Retina (tissue), 1 donor: ENCODE results near the gene LRRC36.

Experiments used
- DNase-seq: peaks from one replicate; pipeline ENCODE4 v3.0.0-alpha.2; 2016

Gene LRRC36, protein sequence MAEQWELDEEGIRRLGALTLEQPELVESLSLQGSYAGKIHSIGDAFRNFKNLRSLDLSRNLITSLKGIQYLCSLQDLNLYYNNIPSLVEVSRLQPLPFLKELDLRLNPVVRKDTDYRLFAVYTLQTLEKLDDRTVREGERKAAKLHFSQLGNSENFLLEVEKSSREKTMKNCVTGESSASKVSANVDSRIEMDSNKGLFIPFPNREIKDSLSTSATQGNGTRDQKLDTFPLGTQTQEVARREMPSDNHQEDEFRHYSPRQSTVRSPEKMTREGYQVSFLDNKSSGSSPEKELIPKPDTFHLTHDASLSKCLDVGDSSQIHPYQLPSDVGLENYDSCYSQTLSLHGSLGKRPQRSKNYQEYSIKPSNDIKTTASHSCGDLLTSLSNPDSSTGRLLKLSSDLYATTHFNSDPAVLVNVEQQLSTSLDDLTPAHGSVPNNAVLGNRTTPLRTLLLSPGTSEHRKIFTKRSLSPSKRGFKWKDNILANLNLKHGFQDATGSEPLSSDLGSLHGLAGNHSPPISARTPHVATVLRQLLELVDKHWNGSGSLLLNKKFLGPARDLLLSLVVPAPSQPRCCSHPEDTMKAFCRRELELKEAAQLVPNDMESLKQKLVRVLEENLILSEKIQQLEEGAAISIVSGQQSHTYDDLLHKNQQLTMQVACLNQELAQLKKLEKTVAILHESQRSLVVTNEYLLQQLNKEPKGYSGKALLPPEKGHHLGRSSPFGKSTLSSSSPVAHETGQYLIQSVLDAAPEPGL

DNA sequence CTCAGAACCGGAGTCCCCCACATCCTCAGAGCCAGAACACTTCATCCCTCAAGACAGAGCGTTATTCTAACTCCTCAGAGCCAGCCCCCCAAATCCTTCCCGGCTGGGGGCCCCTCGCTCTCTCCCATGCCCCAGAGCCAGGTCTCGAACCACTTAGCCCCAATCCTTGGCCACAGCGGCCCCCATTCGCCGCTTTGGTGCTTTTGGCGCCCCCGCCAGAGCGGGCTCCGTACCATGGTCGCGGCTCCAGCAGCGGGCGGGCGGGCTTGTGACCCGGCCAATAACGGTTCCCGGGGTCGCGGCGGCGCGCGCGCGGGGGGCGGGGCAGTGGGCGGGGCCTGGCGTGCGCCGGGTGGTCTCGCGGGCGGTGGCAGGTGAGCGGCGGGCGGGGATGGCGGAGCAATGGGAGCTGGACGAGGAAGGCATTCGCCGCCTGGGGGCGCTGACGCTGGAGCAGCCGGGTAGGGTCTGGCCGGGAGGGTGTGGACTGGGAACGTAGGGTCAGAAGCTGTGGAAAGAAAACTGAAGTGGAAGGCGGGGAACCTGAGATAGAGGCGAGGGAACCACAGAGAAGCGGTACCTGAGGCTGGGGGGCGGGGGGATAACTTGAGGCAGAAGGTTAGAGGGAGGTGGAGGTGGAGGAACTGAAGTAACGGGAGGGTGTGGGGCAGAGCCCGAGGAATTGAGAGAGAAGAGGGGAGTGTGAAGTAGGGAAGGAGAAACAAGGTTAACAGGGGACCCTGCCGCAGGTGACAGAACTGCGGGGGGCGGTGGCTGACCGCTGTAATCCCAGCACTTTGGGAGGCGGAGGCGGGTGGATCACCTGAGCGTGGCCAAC, at the start of gene LRRC36, which contains the start of gene KCTD19:
Gene LRRC36, plus strand, starts transcription at position 344 of the 838 bp plus-strand sequence. Its CDS starts 48 bp downstream, at position 392.
Gene KCTD19, minus strand, starts transcription at position 270 of the 838 bp plus-strand sequence. Its CDS starts 34 bp downstream, at position 236.
- DNase-seq: peak; percentile 87

DNA sequence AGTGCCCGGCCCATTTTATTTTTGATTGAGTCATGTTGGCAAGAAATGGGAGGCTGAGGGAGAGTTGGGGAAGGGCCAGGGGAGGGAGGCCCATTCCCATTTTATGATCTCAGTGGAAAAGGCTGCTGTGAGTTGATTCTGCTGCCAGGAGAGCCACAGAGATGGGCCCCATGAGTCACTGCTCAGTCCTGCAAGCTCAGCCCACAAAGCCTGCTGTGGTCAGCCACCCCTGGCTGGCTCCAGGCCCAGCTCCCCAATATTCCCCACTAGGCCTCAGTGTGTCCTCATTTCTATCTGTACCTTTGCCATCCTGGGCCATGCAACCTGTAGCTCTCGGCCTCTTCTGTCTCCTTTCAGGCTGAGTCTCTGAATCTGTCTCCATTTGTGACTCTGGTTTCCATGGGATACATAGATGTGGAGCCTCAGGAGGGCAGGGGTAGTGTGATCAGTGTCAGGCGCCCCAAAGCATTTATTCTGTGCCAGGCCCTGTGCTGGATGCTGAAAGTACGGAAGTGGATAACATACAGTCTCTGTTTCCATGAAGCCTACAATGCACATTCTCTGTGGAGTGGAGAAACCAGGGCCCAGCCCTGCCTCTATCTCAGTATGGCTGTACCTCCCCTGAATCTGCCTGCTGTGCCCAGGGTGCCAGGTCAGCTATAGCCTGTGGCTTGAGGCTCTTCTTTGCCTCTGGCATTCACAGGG, 49.2 kb upstream of the LRRC36 start:
- no peak for DNase-seq

DNA sequence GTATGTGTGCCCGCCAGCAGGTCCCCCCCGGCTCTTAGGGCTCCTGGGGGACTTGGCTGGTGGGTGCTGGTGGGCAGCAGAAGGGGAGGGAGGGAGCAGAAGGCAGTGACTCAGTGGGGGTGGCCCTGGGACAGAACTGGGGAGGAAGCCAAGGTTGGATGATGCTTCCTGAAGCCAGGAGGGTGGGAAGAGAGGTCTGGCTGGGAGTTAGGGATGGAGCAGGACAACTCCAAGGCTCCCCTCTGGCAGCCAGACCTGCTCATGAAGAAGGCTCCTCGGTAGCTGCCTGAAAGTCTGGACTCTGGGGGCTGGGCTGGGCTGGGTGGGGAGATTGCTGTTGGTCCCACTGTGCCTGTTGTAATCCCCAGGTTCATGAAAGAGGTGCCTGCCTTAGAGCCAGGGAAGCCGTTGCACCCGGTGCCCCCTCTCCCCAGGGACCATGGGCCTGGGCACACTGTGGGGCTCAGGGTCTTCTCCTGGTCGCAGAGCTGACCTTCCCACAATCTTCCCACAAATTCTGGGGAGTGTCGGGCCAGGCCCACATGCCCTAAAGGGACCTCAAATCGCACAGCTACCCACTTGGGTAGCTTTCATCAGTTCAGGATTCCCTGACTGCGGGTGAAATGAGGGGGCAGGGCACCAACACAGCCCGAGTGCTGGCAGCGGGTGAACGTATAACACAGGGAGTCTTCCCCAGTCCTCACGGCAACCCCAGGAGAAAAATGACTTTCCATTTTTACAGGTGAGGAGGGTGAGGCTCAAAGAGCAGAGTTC, 48.4 kb upstream of the LRRC36 start:
- DNase-seq: no peak

DNA sequence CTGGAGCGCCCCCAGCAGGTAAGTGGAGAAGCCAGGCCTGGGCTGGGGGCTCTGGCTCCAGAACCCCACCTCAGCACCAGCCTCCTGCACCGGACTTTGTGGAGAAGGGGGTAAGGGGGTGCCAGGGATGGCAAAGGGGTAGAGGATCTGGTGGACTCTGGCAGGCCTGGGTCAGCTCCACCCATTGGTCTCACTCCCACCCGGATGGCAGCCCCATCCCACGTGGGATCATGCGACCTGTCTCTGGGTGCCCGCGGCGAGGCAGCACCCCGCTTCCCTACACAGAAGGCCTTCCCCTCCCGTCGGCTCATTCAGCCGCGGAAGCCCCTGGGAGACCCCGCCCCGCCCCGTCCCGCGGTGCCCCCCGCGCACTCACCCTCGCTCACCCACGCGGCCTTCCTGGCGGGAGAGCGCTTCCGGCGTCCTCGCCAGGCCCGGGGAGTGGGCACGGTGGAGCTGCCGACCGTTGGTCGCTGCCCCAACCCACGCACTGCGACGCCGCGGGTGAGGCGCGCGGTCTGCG, 47.8 kb upstream of the LRRC36 start:
- peak; percentile 35 for DNase-seq

DNA sequence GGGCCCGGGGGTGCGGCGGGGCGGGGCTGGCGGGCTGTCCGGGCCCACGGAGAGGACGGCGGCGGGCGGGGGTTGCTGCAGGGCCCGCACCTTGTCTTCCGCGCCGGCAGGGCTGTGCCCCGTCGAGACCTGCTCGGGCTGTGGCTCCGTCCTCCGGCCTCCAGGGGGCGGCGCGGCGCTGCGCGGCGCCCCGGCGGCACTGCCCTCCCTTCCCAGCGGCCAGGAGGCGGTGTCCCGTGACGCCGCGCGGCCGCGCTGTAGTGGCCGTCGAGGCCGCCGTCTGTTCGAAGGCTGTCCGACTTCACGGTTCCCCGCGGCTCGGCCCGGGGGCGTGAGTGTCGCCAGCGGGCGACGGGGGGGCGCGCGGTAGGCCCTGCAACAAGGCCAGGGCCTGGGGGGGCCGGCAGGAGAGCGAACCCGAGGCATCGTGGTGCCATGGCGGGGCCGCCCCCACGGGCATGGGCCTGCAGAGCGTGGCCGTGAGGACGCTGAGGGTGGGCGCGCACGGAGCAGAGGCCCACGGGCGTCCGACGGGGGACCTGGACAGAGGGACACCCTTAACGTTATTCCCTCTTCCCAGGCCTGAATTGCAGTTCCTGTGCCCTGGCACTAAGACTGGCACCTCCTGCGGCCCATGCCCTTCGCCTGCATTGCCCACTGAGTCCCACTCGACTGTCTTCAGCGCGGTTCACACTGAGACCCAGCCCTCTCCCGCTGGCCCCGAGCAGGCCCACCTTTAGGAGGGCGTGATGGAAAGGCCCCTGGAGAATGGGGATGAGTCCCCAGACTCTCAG, 47.1 kb upstream of the LRRC36 start, which contains the start of gene PLEKHG4:
Gene PLEKHG4, plus strand, starts transcription at position 237 of the 794 bp plus-strand sequence. Its CDS starts 513 bp downstream, at position 750.
- DNase-seq: peak; percentile 80

DNA sequence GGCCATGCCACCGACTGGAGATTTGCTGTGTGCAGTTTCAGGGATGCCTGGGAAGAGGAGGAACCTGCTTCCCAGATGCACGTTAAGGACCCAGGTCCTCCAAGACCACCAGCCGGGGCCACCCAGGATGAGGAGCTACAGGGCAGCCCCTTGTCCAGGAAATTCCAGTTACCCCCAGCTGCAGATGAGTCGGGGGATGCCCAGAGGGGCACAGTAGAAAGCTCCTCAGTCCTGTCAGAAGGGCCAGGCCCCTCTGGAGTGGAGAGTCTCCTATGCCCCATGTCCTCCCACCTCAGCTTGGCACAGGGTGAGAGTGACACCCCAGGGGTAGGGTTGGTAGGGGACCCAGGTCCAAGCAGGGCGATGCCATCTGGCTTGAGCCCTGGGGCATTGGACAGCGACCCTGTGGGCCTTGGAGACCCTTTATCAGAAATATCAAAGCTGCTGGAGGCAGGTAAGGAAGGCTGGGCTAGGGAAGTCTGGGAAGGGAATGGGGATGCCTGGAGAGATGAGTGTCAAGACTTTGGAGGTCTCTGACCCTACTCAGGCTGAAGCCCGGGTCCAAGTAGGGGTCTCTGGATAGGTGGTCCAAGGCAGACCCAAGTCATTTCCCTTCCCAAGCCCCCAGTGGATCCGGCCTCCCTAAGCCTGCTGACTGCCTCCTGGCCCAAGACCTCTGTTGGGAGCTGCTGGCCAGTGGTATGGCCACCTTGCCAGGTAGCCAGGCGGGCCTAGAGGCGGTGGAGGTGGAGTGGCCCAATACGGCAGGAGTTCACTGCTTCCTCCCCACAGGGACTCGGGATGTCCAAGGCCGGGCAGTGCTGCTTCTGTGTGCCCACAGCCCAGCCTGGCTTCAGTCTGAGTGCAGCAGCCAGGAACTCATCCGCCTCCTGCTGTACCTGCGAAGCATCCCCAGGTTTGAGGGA, 46.3 kb upstream of the LRRC36 start:
- DNase-seq: no peak

DNA sequence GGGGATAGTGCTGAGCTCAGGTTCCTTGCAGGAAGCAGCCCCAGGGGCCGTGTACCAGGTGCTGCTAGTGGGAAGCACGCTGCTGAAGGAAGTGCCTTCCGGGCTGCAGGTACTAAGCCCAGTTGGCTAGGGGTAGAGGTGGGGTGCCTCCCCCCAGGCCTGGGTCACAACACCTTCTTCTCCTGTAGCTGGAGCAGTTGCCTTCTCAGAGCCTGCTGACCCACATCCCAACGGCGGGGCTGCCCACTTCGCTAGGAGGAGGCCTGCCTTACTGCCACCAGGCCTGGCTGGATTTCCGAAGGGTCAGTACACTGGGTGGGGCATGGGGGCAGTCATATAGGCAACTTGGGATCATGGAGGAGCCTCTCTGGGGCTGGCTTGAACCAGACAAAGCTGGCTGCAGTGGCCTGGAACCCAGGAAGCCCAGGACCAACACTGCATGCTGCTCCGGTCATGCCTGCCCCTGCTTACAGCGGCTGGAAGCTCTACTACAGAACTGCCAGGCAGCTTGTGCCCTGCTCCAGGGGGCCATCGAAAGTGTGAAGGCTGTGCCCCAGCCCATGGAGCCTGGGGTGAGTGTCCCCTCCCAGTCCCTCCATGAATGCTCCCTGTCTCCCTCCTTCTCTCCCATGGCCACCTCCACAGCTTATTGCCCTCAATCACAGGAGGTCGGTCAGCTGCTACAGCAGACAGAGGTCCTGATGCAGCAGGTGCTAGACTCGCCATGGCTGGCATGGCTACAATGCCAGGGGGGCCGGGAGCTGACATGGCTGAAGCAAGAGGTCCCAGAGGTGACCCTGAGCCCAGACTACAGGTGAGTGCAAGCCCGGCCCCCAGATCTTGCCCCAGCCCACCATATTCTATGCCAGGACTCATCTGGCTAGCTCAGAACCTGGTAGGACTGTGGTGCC, 44.8 kb upstream of the LRRC36 start:
- DNase-seq: no peak

DNA sequence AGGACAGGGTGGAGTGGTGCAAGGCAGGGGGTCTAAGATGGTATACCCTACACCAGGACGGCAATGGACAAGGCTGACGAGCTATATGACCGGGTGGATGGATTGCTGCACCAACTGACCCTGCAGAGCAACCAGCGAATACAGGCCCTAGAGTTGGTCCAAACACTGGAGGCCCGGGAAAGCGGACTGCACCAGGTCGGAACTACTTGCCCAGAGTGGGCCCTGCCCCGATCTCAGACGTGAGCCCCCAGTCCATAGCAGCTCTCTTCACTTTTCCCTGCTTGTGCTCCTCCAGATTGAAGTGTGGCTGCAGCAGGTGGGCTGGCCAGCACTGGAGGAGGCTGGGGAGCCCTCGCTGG, 44.2 kb upstream of the LRRC36 start:
- no peak for DNase-seq

DNA sequence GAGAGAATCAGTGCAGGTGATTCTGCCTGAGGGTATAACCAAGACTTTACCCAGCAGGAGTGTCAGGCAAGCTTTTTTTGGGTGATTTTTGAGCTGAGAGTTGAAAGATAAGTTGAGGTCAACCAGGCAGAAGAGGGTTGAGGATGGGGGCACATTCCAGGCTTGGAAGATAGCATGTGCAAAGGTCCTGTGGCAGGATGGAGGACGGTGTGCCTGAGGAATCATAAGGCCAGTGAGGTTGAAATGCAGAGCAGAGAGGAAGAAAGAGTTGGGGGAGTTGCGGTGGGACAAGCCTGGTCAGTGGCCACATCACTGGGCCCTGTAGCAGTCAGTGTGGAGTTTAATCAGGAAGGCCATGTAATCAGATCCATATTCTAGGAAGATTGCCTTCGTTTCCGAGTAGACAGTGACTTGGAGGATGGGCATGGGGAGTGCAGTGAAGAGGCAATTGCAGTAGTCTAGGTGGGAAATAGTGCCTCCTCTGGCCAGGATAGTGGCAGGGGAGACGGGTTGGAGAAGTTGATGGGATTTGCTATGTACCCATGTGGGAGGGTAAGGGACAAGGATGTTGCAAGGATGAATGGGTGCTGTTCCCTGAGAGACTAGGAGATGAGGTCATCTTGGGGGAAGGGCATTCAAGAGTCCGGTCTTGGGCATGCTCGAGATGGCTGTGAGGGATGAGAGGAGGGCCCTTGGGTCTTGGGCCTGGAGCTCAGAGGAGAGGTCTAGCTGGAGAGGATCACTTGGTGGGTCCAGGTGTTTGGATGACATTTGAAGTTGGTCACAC, 43.4 kb upstream of the LRRC36 start:
- DNase-seq: no peak

DNA sequence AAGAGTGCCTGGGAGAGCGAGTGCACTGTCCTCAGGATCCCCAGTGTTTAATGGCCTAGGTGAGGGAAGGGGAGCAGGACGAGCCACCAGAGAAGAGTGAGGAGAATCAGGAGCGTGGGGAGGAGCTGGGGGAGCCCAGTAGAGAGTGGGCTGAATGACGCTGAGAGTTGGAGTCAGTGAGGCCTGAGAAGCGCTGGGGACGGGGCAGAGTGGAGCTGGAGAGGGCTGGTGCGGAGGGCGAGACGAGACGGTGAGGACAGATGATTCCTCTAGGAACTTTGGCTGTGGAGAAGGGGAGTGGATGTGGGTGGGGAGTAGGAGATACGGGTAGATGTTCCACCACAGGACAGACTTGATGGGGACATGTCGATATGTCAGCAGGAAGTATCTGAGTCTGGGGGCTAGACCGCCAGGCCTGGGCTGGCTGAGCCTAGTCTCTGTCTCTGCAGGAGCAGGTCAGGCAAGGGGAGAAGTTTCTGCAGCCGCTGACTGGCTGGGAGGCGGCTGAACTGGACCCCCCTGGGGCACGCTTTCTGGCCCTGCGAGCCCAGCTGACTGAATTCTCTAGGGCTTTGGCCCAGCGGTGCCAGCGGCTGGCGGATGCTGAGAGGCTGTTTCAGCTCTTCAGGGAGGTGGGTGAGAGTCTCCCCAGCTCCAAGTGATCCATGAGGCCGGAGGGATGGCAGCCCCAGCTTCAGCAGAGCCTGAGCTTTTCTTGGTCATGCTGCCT, 42.6 kb upstream of the LRRC36 start:
- DNase-seq: no peak

DNA sequence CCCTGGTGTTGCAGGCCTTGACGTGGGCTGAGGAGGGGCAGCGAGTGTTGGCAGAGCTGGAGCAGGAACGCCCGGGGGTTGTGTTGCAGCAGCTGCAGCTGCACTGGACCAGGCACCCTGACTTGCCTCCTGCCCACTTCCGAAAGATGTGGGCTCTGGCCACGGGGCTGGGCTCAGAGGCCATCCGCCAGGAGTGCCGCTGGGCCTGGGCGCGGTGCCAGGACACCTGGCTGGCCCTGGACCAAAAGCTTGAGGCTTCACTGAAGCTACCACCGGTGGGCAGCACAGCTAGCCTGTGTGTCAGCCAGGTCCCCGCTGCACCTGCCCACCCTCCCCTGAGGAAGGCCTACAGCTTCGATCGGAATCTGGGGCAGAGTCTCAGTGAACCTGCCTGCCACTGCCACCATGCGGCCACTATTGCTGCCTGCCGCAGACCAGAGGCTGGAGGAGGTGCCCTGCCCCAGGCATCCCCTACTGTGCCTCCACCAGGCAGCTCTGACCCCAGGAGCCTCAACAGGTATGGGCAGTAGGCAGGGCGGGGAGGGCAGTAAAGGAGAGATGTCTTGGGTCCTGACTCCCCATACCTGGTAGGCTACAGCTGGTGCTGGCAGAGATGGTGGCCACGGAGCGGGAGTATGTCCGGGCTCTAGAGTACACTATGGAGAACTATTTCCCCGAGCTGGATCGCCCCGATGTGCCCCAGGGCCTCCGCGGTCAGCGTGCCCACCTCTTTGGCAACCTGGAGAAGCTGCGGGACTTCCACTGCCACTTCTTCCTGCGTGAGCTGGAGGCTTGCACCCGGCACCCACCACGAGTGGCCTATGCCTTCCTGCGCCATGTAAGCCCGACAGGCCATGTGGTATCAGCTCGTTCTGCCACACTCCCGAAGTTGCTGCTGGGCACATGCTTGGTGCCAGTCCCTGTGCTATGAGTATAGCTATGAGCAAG, 41.6 kb upstream of the LRRC36 start:
- DNase-seq: peak; percentile 44

DNA sequence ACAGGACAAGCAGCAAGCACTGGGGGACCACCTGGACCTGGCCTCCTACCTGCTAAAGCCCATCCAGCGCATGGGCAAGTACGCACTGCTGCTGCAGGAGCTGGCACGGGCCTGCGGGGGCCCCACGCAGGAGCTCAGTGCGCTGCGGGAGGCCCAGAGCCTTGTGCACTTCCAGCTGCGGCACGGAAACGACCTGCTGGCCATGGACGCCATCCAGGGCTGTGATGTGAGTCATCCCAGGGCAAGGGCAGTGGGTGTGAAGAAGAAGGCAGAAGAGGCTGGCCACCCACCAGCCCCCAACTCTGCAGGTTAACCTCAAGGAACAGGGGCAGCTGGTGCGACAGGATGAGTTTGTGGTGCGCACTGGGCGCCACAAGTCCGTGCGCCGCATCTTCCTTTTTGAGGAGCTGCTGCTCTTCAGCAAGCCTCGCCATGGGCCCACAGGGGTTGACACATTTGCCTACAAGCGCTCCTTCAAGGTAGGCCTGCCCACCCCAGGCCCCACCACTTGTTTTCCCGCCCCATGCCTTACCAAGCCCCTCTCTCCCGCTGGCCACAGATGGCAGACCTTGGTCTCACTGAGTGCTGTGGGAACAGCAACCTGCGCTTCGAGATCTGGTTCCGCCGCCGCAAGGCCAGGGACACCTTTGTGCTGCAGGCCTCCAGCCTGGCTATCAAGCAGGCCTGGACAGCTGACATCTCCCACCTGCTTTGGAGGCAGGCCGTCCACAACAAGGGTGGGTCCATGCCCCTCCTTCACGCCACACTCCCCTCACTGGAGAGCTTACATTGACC, 40.0 kb upstream of the LRRC36 start:
- no peak for DNase-seq

DNA sequence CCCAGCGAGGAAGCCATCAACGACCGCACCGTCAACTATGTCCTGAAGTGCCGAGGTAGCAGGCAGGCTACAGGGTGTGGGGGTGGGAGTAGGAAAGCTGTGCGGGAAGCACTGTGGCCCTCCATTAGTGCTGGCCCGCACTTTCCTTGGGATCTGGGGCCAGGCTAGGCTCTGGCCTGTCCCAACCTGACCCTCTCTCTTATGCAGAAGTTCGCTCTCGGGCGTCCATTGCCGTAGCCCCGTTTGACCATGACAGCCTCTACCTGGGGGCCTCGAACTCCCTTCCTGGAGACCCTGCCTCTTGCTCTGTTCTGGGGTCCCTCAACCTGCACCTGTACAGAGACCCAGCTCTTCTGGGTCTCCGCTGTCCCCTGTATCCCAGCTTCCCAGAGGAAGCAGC, 38.7 kb upstream of the LRRC36 start:
- DNase-seq: no peak

DNA sequence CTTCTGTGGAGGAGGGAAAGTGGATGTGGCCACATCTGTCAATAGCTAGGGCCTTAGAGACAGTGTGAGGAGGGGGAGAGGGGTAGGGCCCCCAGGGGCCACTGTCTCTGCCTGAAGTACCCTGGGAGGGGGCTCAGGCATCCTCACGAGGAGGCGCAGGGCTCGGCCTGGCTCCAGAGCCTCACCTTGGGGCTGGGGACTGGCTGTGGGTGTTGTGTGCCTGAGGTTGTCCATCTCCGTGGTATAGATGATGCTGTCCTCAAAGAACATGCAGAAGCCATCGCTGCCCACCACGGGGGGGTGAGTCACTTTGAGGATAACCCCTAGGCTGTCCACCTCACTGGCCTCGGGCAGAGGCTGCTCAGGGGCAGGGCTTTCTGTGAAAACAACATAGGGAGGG, 35.2 kb upstream of the LRRC36 start:
- no peak for DNase-seq
